HCT116 (cell line): ENCODE results near the gene MCCD1. TPM values are rescaled to one million over a fixed set of nuclear protein-coding genes. Genes with fewer than 3 reads are reported as not detected.

Experiments
- ATAC-seq: fragments of 200-7000 bp; cut with Tn5 transposase; 2 replicates; pipeline ENCODE4 v1.9.1; 2020; ENCODE audit warnings: mild to moderate bottlenecking, moderate library complexity
- BruUV-seq: library from RNA; stranded (reverse); fragments of 400-500 nt; replicated peaks from 2 replicates; lab custom pipeline; 2021; lab: Mats Ljungman, UMichigan
- CTCF ChIA-PET: fragments of 300-600 bp; sonication (Branson Sonifier 250); formaldehyde crosslinking; loops from one replicate; lab custom pipeline; 2021; ENCODE audit warnings: antibody characterized with exemption; lab: Charles Lee
- POLR2A ChIA-PET: fragments of 300-600, 350-600 bp; sonication (Branson Sonifier 250); formaldehyde crosslinking; loops from one replicate; lab custom pipeline; 2021; ENCODE audit warnings: antibody characterized with exemption; lab: Charles Lee
- RAD21 ChIA-PET, 2 experiments: fragments of 300-600 bp; sonication (Branson Sonifier 250); formaldehyde crosslinking; loops; one replicate each; lab custom pipeline; 2023; ENCODE audit warnings: low total read pairs in 2 of 2; ENCODE audit not compliant: uncharacterized antibody in 2 of 2, unreplicated experiment in 2 of 2, low non-redundant PET in 1 of 2; lab: Charles Lee
- DNase-seq: peaks from one replicate; pipeline ENCODE4 v3.0.0-alpha.2; 2010; ENCODE audit warnings: low read depth, low spot score
- H2AFZ ChIP-seq: fragments of 200-600 bp; shearing (Covaris generic), sonication (generic); 2 replicates; pipeline ENCODE4 v1.6.1; 2017; ENCODE audit warnings: low read depth, mixed run types, mixed read lengths, antibody characterized with exemption, low read length; ENCODE audit not compliant: poor library complexity, severe bottlenecking
- H3K27ac ChIP-seq: 2 replicates; pipeline ENCODE4 v1.5.1; 2012; ENCODE audit warnings: low read depth, low read length
- H3K27me3 ChIP-seq: fragments of 200-600 bp; sonication (generic); 2 replicates; pipeline ENCODE4 v1.6.1; 2016; ENCODE audit warnings: mixed run types, low read length, mixed read lengths; ENCODE audit not compliant: insufficient read depth
- H3K36me3 ChIP-seq, 2 experiments: fragments of 200-500 bp in 1 of 2; fragments of 200-600 bp in 1 of 2; sonication (Bioruptor generic) in 1 of 2; sonication (generic) in 1 of 2; 2 replicates each; pipeline versions ENCODE4 v1.5.1 to v1.6.1; 2014 to 2016; ENCODE audit warnings: low read length in 2 of 2, inconsistent platforms in 1 of 2, mixed read lengths in 1 of 2, mixed run types in 1 of 2; ENCODE audit not compliant: insufficient read depth in 2 of 2, control insufficient read depth in 1 of 2
- H3K4me1 ChIP-seq, 2 experiments: fragments of 200-600 bp in 1 of 2; sonication (generic) in 1 of 2; 2 replicates each; pipeline versions ENCODE4 v1.5.1 to v1.6.1; 2012 to 2017; ENCODE audit warnings: low read length in 2 of 2, inconsistent platforms in 1 of 2, mild to moderate bottlenecking in 1 of 2, mixed read lengths in 1 of 2, mixed run types in 1 of 2, moderate library complexity in 1 of 2; ENCODE audit not compliant: insufficient read depth in 2 of 2, control insufficient read depth in 1 of 2
- H3K4me2 ChIP-seq: fragments of 200-600 bp; sonication (generic); 2 replicates; pipeline ENCODE4 v1.6.1; 2017; ENCODE audit warnings: mixed run types, low read length, mixed read lengths
- H3K4me3 ChIP-seq, 2 experiments: fragments of 200-600 bp in 1 of 2; sonication (generic) in 1 of 2; replicated peaks in 1 of 2; 2 replicates each; pipeline ENCODE4 v1.5.1; 2011 to 2016; ENCODE audit warnings: low read length in 2 of 2, control low read depth in 1 of 2, low read depth in 1 of 2, mild to moderate bottlenecking in 1 of 2, mixed read lengths in 1 of 2, mixed run types in 1 of 2
- H3K79me2 ChIP-seq: fragments of 200-600 bp; sonication (generic); 2 replicates; pipeline ENCODE4 v1.6.1; 2017; ENCODE audit warnings: mild to moderate bottlenecking, mixed run types, low read length, moderate library complexity, mixed read lengths; ENCODE audit not compliant: insufficient read depth
- H3K9ac ChIP-seq: fragments of 200-600 bp; sonication (generic); 2 replicates; pipeline ENCODE4 v1.6.1; 2016; ENCODE audit warnings: low read length, mixed read lengths
- H3K9me2 ChIP-seq: fragments of 200-600 bp; sonication (generic), shearing (Covaris generic); 2 replicates; pipeline ENCODE4 v1.6.1; 2017; ENCODE audit warnings: mixed run types, mild to moderate bottlenecking, moderate library complexity; ENCODE audit not compliant: insufficient read depth
- H3K9me3 ChIP-seq, 2 experiments: fragments of 200-500 bp in 1 of 2; fragments of 200-600 bp in 1 of 2; sonication (Bioruptor generic) in 1 of 2; sonication (generic) in 1 of 2; 2 replicates each; pipeline ENCODE4 v1.6.1; 2014 to 2017; ENCODE audit warnings: low read length in 2 of 2, mixed read lengths in 2 of 2, inconsistent platforms in 1 of 2, low read depth in 1 of 2, mild to moderate bottlenecking in 1 of 2, mixed run types in 1 of 2, moderate library complexity in 1 of 2; ENCODE audit not compliant: control insufficient read depth in 1 of 2, insufficient read depth in 1 of 2
- H4K20me1 ChIP-seq: fragments of 200-600 bp; sonication (generic), shearing (Covaris generic); 2 replicates; pipeline ENCODE4 v1.6.1; 2017; ENCODE audit warnings: mixed run types, mild to moderate bottlenecking, moderate library complexity; ENCODE audit not compliant: insufficient read depth
- CEBPB ChIP-seq: IDR thresholded peaks from 2 replicates; pipeline ENCODE4 v1.6.1; 2012; ENCODE audit warnings: low read depth
- CTCF ChIP-seq, 3 experiments: fragments of 200-600 bp in 1 of 3; sonication (generic) in 1 of 3; IDR thresholded peaks in 2 of 3; conservative IDR thresholded peaks in 1 of 3; 2 replicates each; pipeline ENCODE4 v1.5.1; 2012 to 2017; ENCODE audit warnings: low read depth in 2 of 3, low read length in 2 of 3, antibody characterized with exemption in 1 of 3, borderline replicate concordance in 1 of 3, control low read depth in 1 of 3, mild to moderate bottlenecking in 1 of 3, mixed read lengths in 1 of 3, mixed run types in 1 of 3, moderate library complexity in 1 of 3; ENCODE audit not compliant: insufficient read depth in 1 of 3
- ELF1 ChIP-seq: IDR thresholded peaks from 2 replicates; pipeline ENCODE4 v1.6.1; 2012; ENCODE audit warnings: low read depth, borderline replicate concordance
- EZH2phosphoT487 ChIP-seq: fragments of 200-600 bp; IDR thresholded peaks from 2 replicates; pipeline ENCODE4 v1.6.1; 2018; ENCODE audit warnings: antibody characterized with exemption, borderline replicate concordance
- JUND ChIP-seq: IDR thresholded peaks from 2 replicates; pipeline ENCODE4 v1.6.1; 2012
- POLR2A ChIP-seq: IDR thresholded peaks from 2 replicates; pipeline ENCODE4 v1.7.0; 2011; ENCODE audit warnings: borderline replicate concordance; ENCODE audit not compliant: insufficient read depth, insufficient read length; ENCODE audit errors: extremely low read depth
- POLR2AphosphoS5 ChIP-seq: IDR thresholded peaks from 2 replicates; pipeline ENCODE4 v1.6.1; 2011; ENCODE audit warnings: mild to moderate bottlenecking, low read depth, low read length, moderate library complexity
- RAD21 ChIP-seq: IDR thresholded peaks from 2 replicates; pipeline ENCODE4 v1.6.1; 2012; ENCODE audit warnings: low read depth, mild to moderate bottlenecking
- SIN3A ChIP-seq: IDR thresholded peaks from 2 replicates; pipeline ENCODE4 v1.6.1; 2012; ENCODE audit warnings: low read depth
- TCF7L2 ChIP-seq: IDR thresholded peaks from 2 replicates; pipeline ENCODE4 v1.7.0; 2011; ENCODE audit warnings: borderline replicate concordance, inconsistent platforms; ENCODE audit not compliant: insufficient read depth, insufficient read length; ENCODE audit errors: extremely low read depth
- YY1 ChIP-seq: IDR thresholded peaks from 2 replicates; pipeline ENCODE4 v1.6.1; 2011; ENCODE audit warnings: low read length, low read depth, moderate library complexity, mild to moderate bottlenecking; ENCODE audit not compliant: insufficient replicate concordance; ENCODE audit errors: extremely low read depth
- ZFX ChIP-seq: fragments of 450-650 bp; IDR thresholded peaks from 2 replicates; pipeline ENCODE4 v1.6.1; 2017
- intact Hi-C: fragments of 100-400 bp; cut with micrococcal nuclease; formaldehyde crosslinking; loops from 2 replicates; pipeline ENCODE4 v1.10.0; 2022
- total RNA-seq: library from RNA; stranded (reverse); gene quantifications from one replicate; pipeline ENCODE4 v1.2.1, GENCODE V29; 2021; ENCODE audit not compliant: unreplicated experiment
- TF ChIP-seq, protein P1 (sequence below): IDR thresholded peaks from 2 replicates; pipeline ENCODE4 v1.6.1; 2012
- TF ChIP-seq, protein P2 (sequence below): IDR thresholded peaks from 2 replicates; pipeline ENCODE4 v1.6.1; 2011; ENCODE audit warnings: mild to moderate bottlenecking, low read length, moderate library complexity; ENCODE audit not compliant: insufficient replicate concordance; ENCODE audit errors: extremely low read depth

MCCD1 gene
- total RNA-seq, 1 experiment from 2014 or later = not detected

- TF ChIP-seq CTCF (IDR thresholded peaks at IDR 0.05 in 2 of 3, conservative IDR thresholded peaks at IDR 0.05 in 1 of 3; ENCODE audit: borderline replicate concordance in 1 of 3, insufficient read depth in 1 of 3, low read depth in 2 of 3, low read length in 2 of 3) = no peak
- no peak for TF ChIP-seq ZFX
- TF ChIP-seq, protein P1, sequence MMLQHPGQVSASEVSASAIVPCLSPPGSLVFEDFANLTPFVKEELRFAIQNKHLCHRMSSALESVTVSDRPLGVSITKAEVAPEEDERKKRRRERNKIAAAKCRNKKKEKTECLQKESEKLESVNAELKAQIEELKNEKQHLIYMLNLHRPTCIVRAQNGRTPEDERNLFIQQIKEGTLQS = no peak
- no peak for TF ChIP-seq RAD21
- TF ChIP-seq JUND = no peak
- TF ChIP-seq EZH2phosphoT487 = no peak
- TF ChIP-seq CEBPB = no peak
- TF ChIP-seq TCF7L2 = no peak
Measured at GRCh38 chr6:31541059-31541657, 12.4 kb downstream of the MCCD1 start (continued).

- Histone ChIP-seq H3K4me3 (peak within 1 kb of the TSS; percentile 85 to 98), H3K9me2 (no peaks in the 10 kb centered on the region), H3K79me2 (peaks cover 57% of the 10 kb centered on the region), H4K20me1 (peaks cover 26% of the 10 kb centered on the region; the same call in 1 of the 2 replicates), H3K36me3 (peaks cover 32 to 35% of the 10 kb centered on the region in 2 experiments), H3K9ac (peak within 1 kb of the TSS; percentile 97), H3K27me3 (no peaks in the 10 kb centered on the region), H3K4me2 (peak within 1 kb of the TSS; percentile 85), H2AFZ (peak within 1 kb of the TSS; percentile 36), H3K27ac (peak within 1 kb of the TSS; percentile 96), H3K9me3 (no peaks in the 10 kb centered on the region), H3K4me1 (peaks cover 17 to 36% of the 10 kb centered on the region in 2 experiments)
- intact Hi-C loops = loop anchor here (1.0 to 10.0 kb wide), 2 partner anchors 123 to 293 kb away; no protein-coding TSS in a partner anchor
- peak; percentile 9 for TF ChIP-seq TCF7L2
- TF ChIP-seq YY1 = peak; percentile 83
- no peak for TF ChIP-seq ELF1
- TF ChIP-seq, protein P2, sequence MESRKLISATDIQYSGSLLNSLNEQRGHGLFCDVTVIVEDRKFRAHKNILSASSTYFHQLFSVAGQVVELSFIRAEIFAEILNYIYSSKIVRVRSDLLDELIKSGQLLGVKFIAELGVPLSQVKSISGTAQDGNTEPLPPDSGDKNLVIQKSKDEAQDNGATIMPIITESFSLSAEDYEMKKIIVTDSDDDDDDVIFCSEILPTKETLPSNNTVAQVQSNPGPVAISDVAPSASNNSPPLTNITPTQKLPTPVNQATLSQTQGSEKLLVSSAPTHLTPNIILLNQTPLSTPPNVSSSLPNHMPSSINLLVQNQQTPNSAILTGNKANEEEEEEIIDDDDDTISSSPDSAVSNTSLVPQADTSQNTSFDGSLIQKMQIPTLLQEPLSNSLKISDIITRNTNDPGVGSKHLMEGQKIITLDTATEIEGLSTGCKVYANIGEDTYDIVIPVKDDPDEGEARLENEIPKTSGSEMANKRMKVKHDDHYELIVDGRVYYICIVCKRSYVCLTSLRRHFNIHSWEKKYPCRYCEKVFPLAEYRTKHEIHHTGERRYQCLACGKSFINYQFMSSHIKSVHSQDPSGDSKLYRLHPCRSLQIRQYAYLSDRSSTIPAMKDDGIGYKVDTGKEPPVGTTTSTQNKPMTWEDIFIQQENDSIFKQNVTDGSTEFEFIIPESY = peak; percentile 28
- peak; percentile 95 for TF ChIP-seq POLR2AphosphoS5
- peak; percentile 87 for TF ChIP-seq ZFX
- TF ChIP-seq SIN3A = no peak
- peak; percentile 79 for TF ChIP-seq POLR2A
- TF ChIP-seq JUND = no peak
- ChIA-PET CTCF (interaction anchor here (1.2 to 1.3 kb wide), 2 partner anchors 46 to 57 kb away, joined by 5 to 8 read pairs; no protein-coding TSS in a partner anchor), POLR2A (interaction anchor here (0.8 to 2.4 kb wide), 17 partner anchors 9 to 196 kb away, joined by 3 to 10 read pairs (median 5); partner anchors contain the start of genes C6orf47, CSNK2B, GPANK1 and MCCD1), RAD21 (interaction anchor here (0.8 to 1.7 kb wide), 2 partner anchors 57 kb away, joined by 3 to 5 read pairs; no protein-coding TSS in a partner anchor)
- peak; percentile 74 for ATAC-seq
- BruUV-seq = no TSS peak
- peak; percentile 95 for DNase-seq
Measured at GRCh38 chr6:31541658-31542521, 13.1 kb downstream of the MCCD1 start, which contains the start of gene DDX39B. Gene DDX39B (minus strand): TSS chr6:31542003. CDS start chr6:31540532, 1,471 bp downstream.
